GM21367 (cell line): ENCODE results near the gene CPNE2.
"Not testable (repeated sequence)": the region's sequence is repeated elsewhere in the genome, so short reads cannot be mapped to it uniquely, and the experiment has no call there.

ENCODE experiments used
- ATAC-seq: cut with Tn5 transposase; IDR thresholded peaks from one replicate; pipeline ENCODE4 v1.9.1; 2021; ENCODE audit not compliant: unreplicated experiment

Gene CPNE2

GRCh38 chr16:57166451-57166850 is 74.1 kb downstream of the CPNE2 start:
- no peak for ATAC-seq

DNA sequence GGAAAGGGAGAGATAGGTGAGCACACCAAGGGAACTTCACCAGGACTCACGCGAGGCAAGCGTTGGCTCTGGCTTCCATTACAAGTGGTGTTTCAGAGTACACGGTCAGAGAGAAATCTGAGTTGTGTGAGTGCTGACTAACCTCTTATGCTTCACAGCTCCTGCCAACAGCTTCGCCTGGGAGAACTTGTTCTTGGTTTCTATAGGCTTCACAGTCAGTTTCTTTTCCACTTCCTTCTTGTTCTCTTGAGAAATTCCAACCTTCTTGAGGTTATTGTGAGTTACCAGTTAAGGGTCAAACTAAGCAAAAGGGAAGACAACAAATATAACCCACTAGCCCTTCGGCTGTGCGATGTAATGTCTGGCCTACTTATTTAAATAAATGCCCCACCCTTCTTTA is 74.6 kb downstream of the CPNE2 start:
- ATAC-seq = no peak

- ATAC-seq = no peak
These were observed 75.2 kb downstream of the CPNE2 start for GRCh38 chr16:57167538-57167937.

DNA sequence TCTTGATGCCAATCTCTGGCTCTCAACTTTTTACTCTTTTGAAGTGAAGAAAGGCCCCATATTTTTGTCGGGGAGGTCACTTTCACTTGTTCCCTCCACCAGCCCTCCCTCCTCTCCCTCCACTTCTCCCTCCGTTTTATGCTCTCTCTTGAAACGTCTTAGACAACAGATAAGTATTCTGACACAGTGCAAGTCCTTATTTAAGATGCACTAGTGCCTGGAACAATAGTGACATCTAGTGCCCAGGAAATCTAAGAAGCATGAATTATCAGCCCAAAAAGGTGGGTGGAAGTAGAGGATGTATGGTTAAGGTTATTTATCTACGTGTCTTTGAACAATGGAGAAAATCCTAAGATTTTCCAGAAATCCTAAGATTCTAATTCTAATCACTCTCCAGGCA is 75.6 kb downstream of the CPNE2 start:
- ATAC-seq = no peak

GRCh38 chr16:57169327-57169726 is 76.9 kb downstream of the CPNE2 start:
- ATAC-seq = no peak

- ATAC-seq = no peak
These were observed 80.4 kb downstream of the CPNE2 start for GRCh38 chr16:57172721-57173290.

- ATAC-seq = no peak
These were observed 83.5 kb downstream of the CPNE2 start for GRCh38 chr16:57175896-57176295.

DNA sequence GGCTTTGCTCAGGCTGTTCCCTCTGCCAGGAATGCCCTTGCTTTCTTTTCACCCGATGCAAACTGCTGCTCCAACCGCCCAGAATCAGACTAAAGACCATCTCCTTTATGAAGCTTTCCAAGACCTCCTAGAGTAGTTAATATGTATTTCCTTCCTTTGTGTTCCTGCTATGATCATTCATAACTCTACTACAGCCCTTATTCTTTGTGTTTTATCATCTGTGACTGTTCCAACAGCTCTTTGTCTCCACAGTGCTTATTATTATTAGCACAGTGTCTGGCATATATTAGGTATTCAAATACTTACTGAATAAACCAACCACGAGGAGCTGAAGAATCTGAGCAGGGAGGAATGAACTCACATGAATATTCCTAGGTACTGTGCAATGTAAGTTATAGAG is 85.8 kb downstream of the CPNE2 start:
- ATAC-seq = no peak

GRCh38 chr16:57178793-57179212 is 86.4 kb downstream of the CPNE2 start:
- ATAC-seq = no peak

- no peak for ATAC-seq
These were observed 86.9 kb downstream of the CPNE2 start for GRCh38 chr16:57179215-57179828.

DNA sequence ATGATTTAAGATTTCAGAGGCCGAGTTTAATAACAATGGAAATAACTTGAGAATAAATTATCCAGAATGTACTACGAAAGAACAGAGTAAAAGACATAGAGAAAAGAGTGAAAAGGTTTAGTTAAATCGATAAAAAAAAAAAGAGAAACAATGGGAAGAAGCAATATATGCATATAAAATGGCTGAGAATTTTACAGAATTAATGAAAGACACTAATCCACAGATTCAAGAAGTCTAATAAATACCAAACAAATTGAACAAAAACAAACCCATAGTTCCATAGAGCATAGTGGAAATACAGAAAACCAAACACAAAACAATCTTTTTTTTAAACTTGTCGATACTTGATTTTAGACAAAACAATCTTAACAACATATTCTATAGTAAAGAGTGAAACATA is 91.7 kb downstream of the CPNE2 start:
- no peak for ATAC-seq

DNA sequence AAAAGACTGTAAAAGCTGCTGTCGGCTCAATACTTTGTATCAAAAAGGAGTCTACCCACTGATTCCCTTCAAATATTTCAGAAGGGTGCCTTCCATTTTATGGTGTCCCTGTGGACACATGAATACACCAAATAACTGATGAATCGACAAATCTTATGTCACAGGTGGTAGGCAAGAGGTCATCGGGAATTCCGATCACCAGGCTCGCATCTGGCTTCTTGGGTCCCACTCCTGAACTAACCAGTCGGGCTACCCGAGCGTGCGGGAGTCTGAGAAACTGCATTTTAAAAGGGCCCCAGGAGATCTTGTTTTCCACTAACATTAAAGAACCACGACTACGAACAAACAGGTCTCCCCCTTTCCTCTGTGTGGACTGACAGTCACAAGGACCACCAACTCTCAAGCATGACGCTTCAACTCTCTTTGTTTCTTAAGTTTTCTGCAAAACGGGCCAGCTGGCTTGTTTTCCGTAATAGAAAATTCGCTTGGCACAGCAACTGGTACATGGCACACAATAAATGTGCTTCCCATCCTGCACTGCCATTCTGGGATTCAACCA is 92.6 kb downstream of the CPNE2 start:
- ATAC-seq = no peak

- peak; percentile 28 for ATAC-seq
These were observed 93.1 kb downstream of the CPNE2 start for GRCh38 chr16:57185446-57185944.

GRCh38 chr16:57185945-57186871 is 93.8 kb downstream of the CPNE2 start, which contains the start of the genes PSME3IP1 and RSPRY1:
Gene PSME3IP1 (minus strand): TSS chr16:57186039. CDS start chr16:57173854, 12,185 bp downstream.
Gene RSPRY1 (plus strand): TSS chr16:57186329. CDS start chr16:57204659, 18,330 bp downstream.
- peak; percentile 81 for ATAC-seq

GRCh38 chr16:57186872-57187854 is 94.8 kb downstream of the CPNE2 start:
- ATAC-seq = no peak

DNA sequence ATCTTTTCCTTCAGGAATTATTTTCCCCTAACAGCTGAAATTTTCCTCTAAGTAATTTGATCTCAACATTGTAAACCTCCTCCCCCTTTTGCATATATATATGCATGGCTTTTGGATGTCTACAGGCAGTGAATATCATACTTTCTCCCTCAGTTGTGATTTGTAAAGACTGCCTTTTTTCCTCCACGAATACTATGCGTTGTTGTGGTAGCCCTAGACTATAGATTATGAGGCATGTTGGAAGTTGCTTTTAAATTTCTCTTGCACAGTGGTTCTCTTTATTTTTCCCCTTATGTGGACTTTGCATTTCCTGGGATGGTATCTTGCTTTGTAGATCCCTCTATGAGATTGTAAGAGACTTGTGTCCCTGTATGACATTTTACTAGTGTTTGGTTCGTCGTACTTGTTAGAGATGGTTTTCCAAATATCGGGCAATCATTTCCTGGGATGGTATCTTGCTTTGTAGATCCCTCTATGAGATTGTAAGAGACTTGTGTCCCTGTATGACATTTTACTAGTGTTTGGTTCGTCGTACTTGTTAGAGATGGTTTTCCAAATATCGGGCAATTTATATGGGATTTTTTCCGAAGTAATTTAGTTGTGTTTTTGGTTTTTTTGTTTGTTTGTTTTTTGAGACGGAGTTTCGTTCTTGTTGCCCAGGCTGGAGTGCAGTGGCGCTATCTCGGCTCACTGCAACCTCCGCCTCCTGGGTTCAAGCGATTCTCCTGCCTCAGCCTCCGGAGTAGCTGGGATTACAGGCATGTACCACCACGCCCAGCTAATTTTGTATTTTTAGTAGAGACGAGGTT is 95.7 kb downstream of the CPNE2 start:
- not testable (repeated sequence) for ATAC-seq

GRCh38 chr16:57188711-57189002 is 96.3 kb downstream of the CPNE2 start:
- no peak for ATAC-seq

- not testable (repeated sequence) for ATAC-seq
These were observed 97.1 kb downstream of the CPNE2 start for GRCh38 chr16:57189527-57189926.

DNA sequence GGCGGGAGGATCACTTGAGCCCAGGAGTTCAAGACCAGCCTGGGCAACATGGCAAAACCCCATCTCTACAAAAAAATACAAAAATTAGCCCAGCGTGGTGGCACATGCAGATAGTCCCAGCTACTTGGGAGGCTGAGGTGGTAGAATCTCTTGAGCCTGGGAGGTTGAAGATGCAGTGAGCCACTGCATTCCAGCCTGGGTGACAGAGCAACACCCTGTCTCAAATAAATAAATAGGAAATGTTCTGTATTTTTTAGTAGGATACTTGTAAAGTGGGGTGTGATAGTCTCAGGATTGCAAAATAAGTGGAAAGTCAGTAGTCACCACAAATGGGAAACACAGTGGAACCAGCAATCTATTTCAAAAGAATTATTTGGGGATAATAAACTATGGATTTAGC is 97.8 kb downstream of the CPNE2 start:
- ATAC-seq = no peak
